SKM-1 treated with dmso at 0.1 percent for 144 hours (cell line): ENCODE data around the gene HOXA5.
A peak's percentile ranks its signal among the peaks of the same experiment; 100 is the strongest.

Experiments
- DNase-seq: peaks from one replicate; lab custom pipeline; 2025; ENCODE audit not compliant: unreplicated experiment; lab: John Stamatoyannopoulos, UW

The HOXA5 gene

GRCh38 chr7:27171637-27172314 is 28.3 kb upstream of the HOXA5 start:
- peak; percentile 30 for DNase-seq

GRCh38 chr7:27171325-27171636 is 27.8 kb upstream of the HOXA5 start:
- DNase-seq, result no peak

GRCh38 chr7:27170426-27171324 is 27.2 kb upstream of the HOXA5 start:
- DNase-seq, result no peak

GRCh38 chr7:27169658-27170425 is 26.4 kb upstream of the HOXA5 start:
- no peak for DNase-seq

- DNase-seq, result peak; percentile 51
These were observed 24.9 kb upstream of the HOXA5 start for GRCh38 chr7:27168265-27168947.

- no peak for DNase-seq
These were observed 24.4 kb upstream of the HOXA5 start for GRCh38 chr7:27167916-27168264.

GRCh38 chr7:27166531-27167505 is 23.3 kb upstream of the HOXA5 start:
- peak; percentile 54 for DNase-seq

GRCh38 chr7:27165996-27166530 is 22.6 kb upstream of the HOXA5 start:
- DNase-seq, result no peak

GRCh38 chr7:27165089-27165995 is 21.9 kb upstream of the HOXA5 start, which contains the start of gene HOXA9:
Gene HOXA9 (minus strand): TSS chr7:27165537. CDS start chr7:27165457, 80 bp downstream.
- DNase-seq, result peak; percentile 83

GRCh38 chr7:27164367-27165088 is 21.0 kb upstream of the HOXA5 start:
- DNase-seq, result no peak

GRCh38 chr7:27164045-27164366 is 20.5 kb upstream of the HOXA5 start:
- DNase-seq, result no peak

- DNase-seq, result no peak
These were observed 20.0 kb upstream of the HOXA5 start for GRCh38 chr7:27163288-27164044.

- no peak for DNase-seq
These were observed 19.2 kb upstream of the HOXA5 start for GRCh38 chr7:27162561-27163287.

GRCh38 chr7:27161721-27162560 is 18.5 kb upstream of the HOXA5 start:
- no peak for DNase-seq

GRCh38 chr7:27161214-27161720 is 17.8 kb upstream of the HOXA5 start:
- peak; percentile 69 for DNase-seq
